Measurements from ENCODE around the gene SLC35F6. TPM values are rescaled to one million over a fixed set of nuclear protein-coding genes. Genes with fewer than 3 reads are reported as not detected.

The SLC35F6 gene
- total and polyA plus RNA-seq, 2 donors (not counting 1 experiment from before 2014, with no cell fraction given) = 10.4 to 15.2 TPM

GRCh38 chr2:26767894-26768487 is 3.9 kb downstream of the SLC35F6 start:
- peaks cover 33% of the 10 kb centered on the region for H4K20me1 ChIP-seq (ENCODE audit: control insufficient read depth, insufficient read depth, low read length, poor library complexity, severe bottlenecking)
- no peak overlapping the region for H3K4me2 ChIP-seq (replicated peaks; ENCODE audit: low read depth, low read length, poor library complexity, severe bottlenecking)
- peaks cover 14 to 25% of the 10 kb centered on the region in 2 donors for H3K4me1 ChIP-seq (ENCODE audit: control insufficient read depth in 2 of 2, insufficient read depth in 2 of 2, low read length in 2 of 2)
- H3K9me3 Mint-ChIP-seq (ENCODE audit: insufficient read depth) = no peaks in the 10 kb centered on the region
- H3K9ac ChIP-seq (ENCODE audit: low read length) = no peak overlapping the region
- no peak overlapping the region for H3K4me3 ChIP-seq (ENCODE audit: control extremely low read depth in 1 of 5, extremely low read depth in 1 of 5, insufficient read depth in 1 of 5, low read depth in 2 of 5, low read length in 4 of 5)
- intact Hi-C loops (cut with micrococcal nuclease) = no loop called here
- no peaks in the 10 kb centered on the region for H3K36me3 ChIP-seq (replicated peaks in 1 of 2; ENCODE audit: control extremely low read depth in 1 of 2, control insufficient read depth in 1 of 2, extremely low read depth in 1 of 2, insufficient read depth in 2 of 2, low read length in 1 of 2)
- ChIA-PET CTCF (no interaction called here), POLR2A (interaction anchor here (0.7 kb wide), 1 partner anchor 135 kb away, joined by 4 read pairs; no protein-coding TSS in a partner anchor)
- no peak overlapping the region for H3K27ac ChIP-seq (ENCODE audit: low read length in 2 of 2)
- H3K4me3 Mint-ChIP-seq = no peak overlapping the region
- 98% methylated on average over 5 of the region's 5 CpGs for WGBS (ENCODE audit: insufficient coverage)
- DNase-seq (no peak), ATAC-seq (ENCODE audit: low read depth) (no peak)
- peaks cover 32% of the 10 kb centered on the region for H3K4me1 Mint-ChIP-seq
- H3K79me2 ChIP-seq (ENCODE audit: control insufficient read depth, insufficient read depth, low read length) = peaks cover 54% of the 10 kb centered on the region
- no peak overlapping the region for H2AFZ ChIP-seq (ENCODE audit: insufficient read depth, low read depth, low read length, poor library complexity, severe bottlenecking)
- H3K27me3 Mint-ChIP-seq = no peaks in the 10 kb centered on the region
- TF ChIP-seq EZH2 (IDR thresholded peaks at IDR 0.05; ENCODE audit: borderline replicate concordance, insufficient read depth, low read depth, low read length, poor library complexity, severe bottlenecking) = no peak
- H3K27ac Mint-ChIP-seq = no peak overlapping the region
- H3K27me3 ChIP-seq (replicated peaks in 1 of 4; ENCODE audit: control extremely low read depth in 1 of 4, control insufficient read depth in 3 of 4, insufficient read depth in 4 of 4, low read length in 3 of 4) = no peaks in the 10 kb centered on the region
- H3K9me3 ChIP-seq (ENCODE audit: control extremely low read depth in 1 of 3, control insufficient read depth in 2 of 3, insufficient read depth in 1 of 3, low read length in 2 of 3) = no peaks in the 10 kb centered on the region

GRCh38 chr2:26768759-26769088 is 4.6 kb downstream of the SLC35F6 start:
- ChIA-PET CTCF (no interaction called here), POLR2A (interaction anchor here (0.7 kb wide), 1 partner anchor 135 kb away, joined by 4 read pairs; no protein-coding TSS in a partner anchor)
- Mint-ChIP-seq H3K4me3 (no peak overlapping the region), H3K27me3 (no peaks in the 10 kb centered on the region), H3K27ac (no peak overlapping the region), H3K4me1 (peaks cover 30% of the 10 kb centered on the region), H3K9me3 (ENCODE audit: insufficient read depth) (no peaks in the 10 kb centered on the region)
- peaks cover 0 to under 1% of the 10 kb centered on the region in 2 experiments for H3K36me3 ChIP-seq (replicated peaks in 1 of 2; ENCODE audit: control extremely low read depth in 1 of 2, control insufficient read depth in 1 of 2, extremely low read depth in 1 of 2, insufficient read depth in 2 of 2, low read length in 1 of 2)
- peaks cover 10 to 19% of the 10 kb centered on the region in 2 donors for H3K4me1 ChIP-seq (ENCODE audit: control insufficient read depth in 2 of 2, insufficient read depth in 2 of 2, low read length in 2 of 2)
- no peak overlapping the region for H3K4me3 ChIP-seq (ENCODE audit: control extremely low read depth in 1 of 5, extremely low read depth in 1 of 5, insufficient read depth in 1 of 5, low read depth in 2 of 5, low read length in 4 of 5)
- ATAC-seq (ENCODE audit: low read depth) (no peak), DNase-seq (no peak)
- TF ChIP-seq CTCF (IDR thresholded peaks at IDR 0.05) (no peak), EZH2 (IDR thresholded peaks at IDR 0.05; ENCODE audit: borderline replicate concordance, insufficient read depth, low read depth, low read length, poor library complexity, severe bottlenecking) (no peak)
- H2AFZ ChIP-seq (ENCODE audit: insufficient read depth, low read depth, low read length, poor library complexity, severe bottlenecking) = no peak overlapping the region
- H3K27me3 ChIP-seq (replicated peaks in 1 of 4; ENCODE audit: control extremely low read depth in 1 of 4, control insufficient read depth in 3 of 4, insufficient read depth in 4 of 4, low read length in 3 of 4) = no peaks in the 10 kb centered on the region
- intact Hi-C loops (cut with micrococcal nuclease) = no loop called here
- no peak overlapping the region for H3K9ac ChIP-seq (ENCODE audit: low read length)
- H3K9me3 ChIP-seq (ENCODE audit: control extremely low read depth in 1 of 3, control insufficient read depth in 2 of 3, insufficient read depth in 1 of 3, low read length in 2 of 3) = no peaks in the 10 kb centered on the region
- H3K27ac ChIP-seq (ENCODE audit: low read length in 2 of 2) = no peak overlapping the region
- WGBS (ENCODE audit: insufficient coverage) = 92% methylated on average over 3 of the region's 3 CpGs
- H3K79me2 ChIP-seq (ENCODE audit: control insufficient read depth, insufficient read depth, low read length) = peaks cover 46% of the 10 kb centered on the region
- H4K20me1 ChIP-seq (ENCODE audit: control insufficient read depth, insufficient read depth, low read length, poor library complexity, severe bottlenecking) = peaks cover 33% of the 10 kb centered on the region
- no peak overlapping the region for H3K4me2 ChIP-seq (replicated peaks; ENCODE audit: low read depth, low read length, poor library complexity, severe bottlenecking)

Data from B cell (primary cell).